ENCODE measurements around the gene CDC25B. TPM values are rescaled to one million over a fixed set of nuclear protein-coding genes. Genes with fewer than 3 reads are reported as not detected.
A peak's percentile ranks its signal among the peaks of the same experiment; 100 is the strongest.

CDC25B gene
- total RNA-seq, 1 donor from 2014 or later = 51.1 TPM

GRCh38 chr20:3801299-3801698 lies 5.2 kb downstream of the CDC25B start:
- H3K27me3 Mint-ChIP-seq = no peaks in the 10 kb centered on the region
- no peaks in the 10 kb centered on the region for H3K9me3 Mint-ChIP-seq
- H3K27ac Mint-ChIP-seq = no peak overlapping the region
- no peak for TF ChIP-seq CTCF (conservative IDR thresholded peaks at IDR 0.05)
- DNase-seq (ENCODE audit: extremely low spot score, unreplicated experiment) = no peak
- H3K36me3 Mint-ChIP-seq = peaks cover 24% of the 10 kb centered on the region
- H3K4me3 Mint-ChIP-seq = no peak overlapping the region
- H3K4me1 Mint-ChIP-seq (ENCODE audit: unreplicated experiment) = peaks cover 38% of the 10 kb centered on the region

GRCh38 chr20:3801846-3802245 lies 5.7 kb downstream of the CDC25B start:
- H3K36me3 Mint-ChIP-seq = peaks cover 24% of the 10 kb centered on the region
- no peak for DNase-seq (ENCODE audit: extremely low spot score, unreplicated experiment)
- no peak for TF ChIP-seq CTCF (conservative IDR thresholded peaks at IDR 0.05)
- H3K27me3 Mint-ChIP-seq = no peaks in the 10 kb centered on the region
- no peak overlapping the region for H3K4me3 Mint-ChIP-seq
- peaks cover 37% of the 10 kb centered on the region for H3K4me1 Mint-ChIP-seq (ENCODE audit: unreplicated experiment)
- no peak overlapping the region for H3K27ac Mint-ChIP-seq
- H3K9me3 Mint-ChIP-seq = no peaks in the 10 kb centered on the region

DNA sequence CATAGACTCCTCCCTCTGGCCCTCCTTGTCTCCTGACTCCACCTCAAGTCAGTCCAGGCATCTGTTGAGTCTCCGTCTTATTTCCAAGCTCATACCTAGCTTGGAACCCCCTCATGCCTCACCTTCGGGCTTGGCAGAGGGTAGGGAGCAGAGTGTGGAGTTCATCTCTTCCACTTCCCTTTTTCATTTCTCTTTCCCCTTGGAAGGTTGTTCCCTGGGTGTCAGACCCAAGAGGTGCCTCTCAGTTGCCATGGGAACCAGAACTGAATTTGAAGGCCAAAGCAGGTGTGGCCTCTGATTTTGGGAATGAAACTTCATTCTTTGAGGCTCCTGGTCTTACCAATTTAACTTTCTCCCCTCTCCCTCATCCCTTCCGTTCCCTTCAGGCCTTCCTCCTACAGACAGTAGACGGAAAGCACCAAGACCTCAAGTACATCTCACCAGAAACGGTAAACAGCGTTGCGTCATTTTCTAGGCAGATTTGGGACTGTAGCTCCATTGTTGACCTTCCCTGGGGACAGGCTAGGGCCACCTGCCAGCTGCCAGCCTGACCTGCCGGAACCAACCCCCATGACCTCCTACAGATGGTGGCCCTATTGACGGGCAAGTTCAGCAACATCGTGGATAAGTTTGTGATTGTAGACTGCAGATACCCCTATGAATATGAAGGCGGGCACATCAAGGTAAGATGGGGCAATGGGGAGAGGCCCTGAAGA lies 6.6 kb downstream of the CDC25B start:
- peak overlapping the region; percentile 7 for H3K27ac Mint-ChIP-seq
- no peaks in the 10 kb centered on the region for H3K27me3 Mint-ChIP-seq
- no peak for DNase-seq (ENCODE audit: extremely low spot score, unreplicated experiment)
- TF ChIP-seq CTCF (conservative IDR thresholded peaks at IDR 0.05) = no peak
- no peak overlapping the region for H3K4me3 Mint-ChIP-seq
- peaks cover 24% of the 10 kb centered on the region for H3K36me3 Mint-ChIP-seq
- no peaks in the 10 kb centered on the region for H3K9me3 Mint-ChIP-seq
- peaks cover 37% of the 10 kb centered on the region for H3K4me1 Mint-ChIP-seq (ENCODE audit: unreplicated experiment)

GRCh38 chr20:3803289-3803688 lies 7.2 kb downstream of the CDC25B start:
- H3K27me3 Mint-ChIP-seq = no peaks in the 10 kb centered on the region
- H3K27ac Mint-ChIP-seq = no peak overlapping the region
- no peak for TF ChIP-seq CTCF (conservative IDR thresholded peaks at IDR 0.05)
- no peaks in the 10 kb centered on the region for H3K9me3 Mint-ChIP-seq
- peaks cover 38% of the 10 kb centered on the region for H3K4me1 Mint-ChIP-seq (ENCODE audit: unreplicated experiment)
- no peak for DNase-seq (ENCODE audit: extremely low spot score, unreplicated experiment)
- no peak overlapping the region for H3K4me3 Mint-ChIP-seq
- H3K36me3 Mint-ChIP-seq = peaks cover 24% of the 10 kb centered on the region

GRCh38 chr20:3803854-3804253 lies 7.7 kb downstream of the CDC25B start:
- peaks cover 35% of the 10 kb centered on the region for H3K4me1 Mint-ChIP-seq (ENCODE audit: unreplicated experiment)
- peak overlapping the region; percentile 48 for H3K27ac Mint-ChIP-seq
- no peaks in the 10 kb centered on the region for H3K9me3 Mint-ChIP-seq
- H3K36me3 Mint-ChIP-seq = peaks cover 24% of the 10 kb centered on the region
- no peak for DNase-seq (ENCODE audit: extremely low spot score, unreplicated experiment)
- no peaks in the 10 kb centered on the region for H3K27me3 Mint-ChIP-seq
- no peak overlapping the region for H3K4me3 Mint-ChIP-seq
- TF ChIP-seq CTCF (conservative IDR thresholded peaks at IDR 0.05) = no peak
